ENCODE results near the gene PHAF1.

DNA sequence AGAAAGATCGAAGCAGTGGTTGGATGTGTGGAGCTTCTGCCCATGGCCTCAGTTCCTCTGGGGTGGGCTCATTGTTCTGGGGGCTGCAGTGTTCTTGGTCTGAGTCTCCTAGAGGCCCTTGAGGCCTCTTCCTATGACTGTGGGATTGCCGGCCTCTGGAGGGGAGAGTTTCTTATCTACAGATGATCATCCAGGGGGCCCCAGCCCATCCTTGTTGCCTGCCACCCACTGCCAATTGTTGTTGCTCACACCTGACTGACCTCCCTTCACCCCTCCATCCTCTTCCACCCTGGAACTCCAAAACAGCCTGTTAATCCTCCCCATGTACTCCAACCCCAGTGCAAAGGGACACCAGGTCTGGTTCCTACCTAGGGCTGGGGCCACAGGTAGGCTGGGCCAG, 35.2 kb downstream of the PHAF1 start:
- TF ChIP-seq POLR2A (IDR thresholded peaks at IDR 0.05), result no peak
- TF ChIP-seq, protein P1, sequence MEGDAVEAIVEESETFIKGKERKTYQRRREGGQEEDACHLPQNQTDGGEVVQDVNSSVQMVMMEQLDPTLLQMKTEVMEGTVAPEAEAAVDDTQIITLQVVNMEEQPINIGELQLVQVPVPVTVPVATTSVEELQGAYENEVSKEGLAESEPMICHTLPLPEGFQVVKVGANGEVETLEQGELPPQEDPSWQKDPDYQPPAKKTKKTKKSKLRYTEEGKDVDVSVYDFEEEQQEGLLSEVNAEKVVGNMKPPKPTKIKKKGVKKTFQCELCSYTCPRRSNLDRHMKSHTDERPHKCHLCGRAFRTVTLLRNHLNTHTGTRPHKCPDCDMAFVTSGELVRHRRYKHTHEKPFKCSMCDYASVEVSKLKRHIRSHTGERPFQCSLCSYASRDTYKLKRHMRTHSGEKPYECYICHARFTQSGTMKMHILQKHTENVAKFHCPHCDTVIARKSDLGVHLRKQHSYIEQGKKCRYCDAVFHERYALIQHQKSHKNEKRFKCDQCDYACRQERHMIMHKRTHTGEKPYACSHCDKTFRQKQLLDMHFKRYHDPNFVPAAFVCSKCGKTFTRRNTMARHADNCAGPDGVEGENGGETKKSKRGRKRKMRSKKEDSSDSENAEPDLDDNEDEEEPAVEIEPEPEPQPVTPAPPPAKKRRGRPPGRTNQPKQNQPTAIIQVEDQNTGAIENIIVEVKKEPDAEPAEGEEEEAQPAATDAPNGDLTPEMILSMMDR (IDR thresholded peaks at IDR 0.05 in 8 of 11, conservative IDR thresholded peaks at IDR 0.05 in 3 of 11), result no peak
